GM18951 (cell line): ENCODE measurements around the gene CBARP.

Experiments
- POLR2A ChIP-seq: IDR thresholded peaks from 4 replicates; pipeline ENCODE4 v1.6.1; 2011; ENCODE audit warnings: mild to moderate bottlenecking; ENCODE audit not compliant: insufficient read length, insufficient read depth; ENCODE audit errors: extremely low read depth
- in situ Hi-C: fragments of 300-500 bp; cut with MboI; formaldehyde crosslinking; loops from one replicate; pipeline ENCODE4 v1.12.0; 2022; ENCODE audit warnings: low sequenced_read_pairs, mixed read lengths, inconsistent platforms; ENCODE audit not compliant: unreplicated experiment

CBARP gene

DNA sequence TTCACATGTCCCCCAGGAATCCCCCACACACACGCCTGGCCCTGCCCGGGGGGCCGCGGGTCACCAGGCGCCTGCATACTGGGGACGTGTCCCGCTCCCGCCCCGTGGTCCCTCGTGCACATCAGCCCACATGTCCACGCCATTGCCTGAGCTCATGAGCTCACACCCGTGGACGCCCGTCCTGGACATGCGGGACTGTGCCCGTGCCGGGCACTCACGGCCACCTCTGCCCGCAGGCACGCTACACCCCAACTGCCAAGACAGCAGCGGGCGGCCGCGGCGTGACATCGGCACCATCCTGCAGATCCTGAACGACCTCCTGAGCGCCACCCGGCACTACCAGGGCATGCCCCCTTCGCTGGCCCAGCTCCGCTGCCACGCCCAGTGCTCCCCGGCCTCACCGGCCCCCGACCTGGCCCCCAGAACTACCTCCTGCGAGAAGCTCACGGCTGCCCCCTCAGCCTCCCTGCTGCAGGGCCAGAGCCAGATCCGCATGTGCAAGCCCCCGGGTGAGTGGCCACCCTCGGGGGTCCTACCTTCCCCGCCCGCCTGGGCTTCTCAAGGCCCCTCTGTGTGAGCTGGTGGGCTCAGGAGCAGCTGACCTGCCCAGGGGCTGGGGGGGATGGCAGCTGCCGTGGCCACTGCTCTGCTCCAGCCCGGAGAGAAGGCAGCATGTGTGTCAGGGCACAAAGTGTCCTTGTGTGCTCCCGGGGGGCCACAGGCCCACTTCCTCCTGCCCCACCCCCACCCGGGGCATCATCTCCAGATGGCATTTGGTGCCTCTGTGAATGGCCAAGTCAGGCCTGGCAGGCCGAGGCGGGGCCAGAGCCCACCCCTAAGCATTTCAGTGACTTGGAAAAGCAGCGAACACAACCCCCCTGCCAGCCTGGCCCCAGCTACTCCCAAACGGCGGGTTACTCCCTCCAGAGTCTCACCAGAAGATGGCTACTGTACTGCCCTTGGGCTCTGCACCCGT lies 17.7 kb upstream of the CBARP start:
- in situ Hi-C loops, result no loop called here
- peak; percentile 9 for TF ChIP-seq POLR2A

- in situ Hi-C loops, result no loop called here
- TF ChIP-seq POLR2A, result no peak
These were observed 16.9 kb upstream of the CBARP start for GRCh38 chr19:1254530-1255185.

GRCh38 chr19:1254081-1254527 lies 16.3 kb upstream of the CBARP start:
- TF ChIP-seq POLR2A, result no peak
- in situ Hi-C loops, result no loop called here

- no peak for TF ChIP-seq POLR2A
- in situ Hi-C loops, result no loop called here
These were observed 15.8 kb upstream of the CBARP start for GRCh38 chr19:1253514-1254080.

DNA sequence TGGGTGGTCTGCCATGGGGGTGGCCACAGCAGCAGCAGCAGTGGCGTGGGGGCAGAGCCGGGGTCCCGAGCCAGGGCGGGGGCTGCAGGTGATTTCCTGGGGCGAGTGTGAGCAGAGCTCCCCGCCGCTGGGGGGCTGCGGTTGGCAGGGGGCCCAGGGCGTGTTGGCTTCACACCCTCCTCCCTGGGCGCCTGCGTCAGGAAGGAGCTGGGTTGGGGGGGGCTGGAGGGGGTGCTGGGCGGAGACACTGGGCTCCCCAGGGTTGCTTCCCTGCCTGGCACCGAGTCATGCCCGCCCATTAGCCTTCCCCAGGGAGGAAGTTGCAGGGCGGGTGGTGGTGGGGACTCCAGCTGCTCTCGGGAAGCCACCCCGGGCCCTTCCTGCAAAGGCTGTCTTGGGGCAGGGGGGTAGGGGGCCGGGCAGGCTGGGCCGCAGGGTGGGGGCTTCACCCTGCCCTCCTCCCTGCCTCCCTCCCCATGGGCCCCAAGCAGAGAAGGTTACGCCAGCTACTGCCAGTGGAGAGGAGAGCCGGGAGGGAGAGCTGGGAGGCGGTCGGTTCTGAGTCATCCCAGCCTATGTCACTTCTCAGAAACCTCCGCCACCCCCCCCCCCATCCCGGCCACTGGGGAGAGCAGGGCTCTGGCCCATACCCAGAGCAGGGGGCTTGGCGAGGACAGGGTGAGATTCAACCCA lies 15.2 kb upstream of the CBARP start:
- in situ Hi-C loops, result no loop called here
- TF ChIP-seq POLR2A, result no peak

GRCh38 chr19:1252221-1252820 lies 14.5 kb upstream of the CBARP start:
- in situ Hi-C loops, result no loop called here
- no peak for TF ChIP-seq POLR2A

GRCh38 chr19:1251330-1252220 lies 13.8 kb upstream of the CBARP start:
- in situ Hi-C loops, result no loop called here
- peak; percentile 37 for TF ChIP-seq POLR2A

DNA sequence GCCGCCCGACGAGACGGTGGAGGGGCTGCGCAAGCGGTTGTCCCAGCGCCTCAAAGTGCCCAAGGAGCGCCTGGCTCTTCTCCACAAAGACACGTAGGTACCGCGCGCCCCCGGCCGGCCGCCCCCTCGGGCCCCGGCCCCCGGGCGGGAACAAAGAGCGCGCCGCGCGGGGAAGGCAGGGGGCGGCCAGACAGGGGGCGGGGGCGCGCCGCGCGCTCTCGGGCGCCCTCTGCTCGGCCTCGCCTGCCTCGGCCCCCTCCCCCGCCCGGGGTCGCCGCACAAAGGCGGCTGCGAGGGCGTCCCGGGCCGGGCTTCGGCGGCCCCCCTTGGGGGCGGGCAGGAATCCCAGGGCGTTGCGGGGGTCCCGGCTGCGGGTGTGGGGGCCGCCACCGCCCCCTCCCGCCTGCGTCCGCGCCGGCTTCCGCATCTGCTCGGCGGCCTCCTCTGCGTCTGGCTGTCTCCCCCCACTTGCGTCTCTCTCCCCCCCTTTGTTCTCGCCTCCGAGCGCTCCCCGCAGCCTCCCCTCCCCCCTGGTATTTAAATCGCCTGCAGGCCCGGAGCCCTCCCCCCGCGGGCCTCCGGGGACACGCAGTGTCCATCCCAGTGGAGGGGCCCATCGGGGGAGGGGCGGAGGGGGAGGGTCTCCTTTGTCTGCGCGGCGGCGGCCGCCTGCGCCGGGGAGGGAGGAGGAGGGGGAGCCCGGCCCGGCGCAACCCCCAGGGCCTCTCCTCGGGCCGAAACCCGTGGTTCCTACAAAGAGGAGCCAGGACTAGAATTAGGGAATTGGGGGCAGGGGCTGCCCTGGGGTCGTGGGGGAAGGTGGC lies 12.8 kb upstream of the CBARP start:
- in situ Hi-C loops, result no loop called here

GRCh38 chr19:1249990-1250436 lies 12.2 kb upstream of the CBARP start:
- in situ Hi-C loops, result no loop called here
- no peak for TF ChIP-seq POLR2A

More for the DNA sequence above, 12.8 kb upstream of the CBARP start:
- no peak for TF ChIP-seq POLR2A

GRCh38 chr19:1249298-1249989 lies 11.6 kb upstream of the CBARP start:
- peak; percentile 92 for TF ChIP-seq POLR2A
- in situ Hi-C loops, result no loop called here
